Measurements from ENCODE around the gene RHOG.

The RHOG gene

DNA sequence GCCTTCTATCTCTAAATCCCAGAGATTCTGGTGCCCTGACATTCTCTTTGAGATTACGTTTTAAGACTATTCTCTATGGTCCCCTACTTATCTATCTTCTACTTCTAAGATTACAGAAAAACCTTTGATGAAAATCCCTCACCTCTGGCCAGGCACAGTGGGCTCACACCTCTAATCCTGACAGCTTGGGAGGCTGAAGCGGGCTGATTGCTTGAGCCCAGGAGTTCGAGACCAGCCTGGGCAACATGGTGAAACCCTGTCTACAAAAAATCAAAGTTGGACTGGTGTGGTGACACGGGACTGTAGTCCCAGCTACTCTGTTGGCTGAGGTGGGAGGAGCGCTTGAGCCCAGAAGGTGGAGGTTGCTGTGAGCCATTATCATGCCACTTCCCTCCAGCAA lies 57.8 kb downstream of the RHOG start:
- in situ Hi-C loops (cut with MboI; ENCODE audit: low sequenced_read_pairs): no loop called here

- in situ Hi-C loops (cut with MboI; ENCODE audit: low sequenced_read_pairs): no loop called here
Observed at GRCh38 chr11:3781423-3781822, 59.3 kb downstream of the RHOG start.
